Lung (tissue), 12 donors: ENCODE data around the gene PXDN. TPM values are rescaled to one million over a fixed set of nuclear protein-coding genes. Genes with fewer than 3 reads are reported as not detected.

Source experiments
- ATAC-seq: fragments of 200-7000 bp; cut with Tn5 transposase; one replicate; pipeline ENCODE4 v1.9.1; 2020; ENCODE audit warnings: moderate number of reproducible peaks; ENCODE audit not compliant: insufficient read depth, low FRiP score
- DNase-seq, 3 donors: peaks; one replicate each; pipeline ENCODE4 v3.0.0-alpha.2; 2013 to 2017
- H3K27ac ChIP-seq, 2 donors: one replicate each; pipeline ENCODE4 v1.5.1; 2013; ENCODE audit warnings: mild to moderate bottlenecking in 2 of 2, moderate library complexity in 2 of 2, control low read depth in 1 of 2, inconsistent platforms in 1 of 2, low read depth in 1 of 2, low read length in 1 of 2
- H3K27me3 ChIP-seq, 3 donors: one replicate each; pipeline ENCODE4 v1.5.1; 2013; ENCODE audit warnings: low read length in 2 of 3; ENCODE audit not compliant: control insufficient read depth in 3 of 3, insufficient read depth in 3 of 3
- H3K36me3 ChIP-seq, 4 donors: one replicate each; pipeline ENCODE4 v1.5.1; 2013; ENCODE audit warnings: low read length in 4 of 4, mild to moderate bottlenecking in 1 of 4, moderate library complexity in 1 of 4; ENCODE audit not compliant: control insufficient read depth in 4 of 4, insufficient read depth in 4 of 4
- H3K4me1 ChIP-seq, 5 donors: one replicate each; pipeline ENCODE4 v1.5.1; 2013; ENCODE audit warnings: low read length in 5 of 5, mild to moderate bottlenecking in 2 of 5, moderate library complexity in 1 of 5; ENCODE audit not compliant: control insufficient read depth in 5 of 5, insufficient read depth in 5 of 5
- H3K4me3 ChIP-seq: one replicate; pipeline ENCODE4 v1.5.1; 2013; ENCODE audit warnings: mild to moderate bottlenecking, control low read depth, moderate library complexity
- H3K9ac ChIP-seq, 2 donors: one replicate each; pipeline ENCODE4 v1.5.1; 2013; ENCODE audit warnings: low read length in 2 of 2, control low read depth in 1 of 2; ENCODE audit not compliant: insufficient read depth in 1 of 2
- H3K9me3 ChIP-seq, 4 donors: one replicate each; pipeline ENCODE4 v1.5.1; 2013; ENCODE audit warnings: low read length in 3 of 4, mild to moderate bottlenecking in 1 of 4, moderate library complexity in 1 of 4; ENCODE audit not compliant: control insufficient read depth in 4 of 4, insufficient read depth in 3 of 4
- CTCF ChIP-seq: IDR thresholded peaks from 2 replicates; pipeline ENCODE4 v1.5.1; 2012; ENCODE audit warnings: mild to moderate bottlenecking; ENCODE audit errors: control extremely low read depth, extremely low read depth
- WGBS, 2 donors: extraction: QIAGEN DNeasy Blood & Tissue Kit; methylation state at CpG; one replicate each; pipeline ENCODE4 v1.1.7; 2013; 5-methylcytosine and 5-hydroxymethylcytosine counted together
- polyA plus RNA-seq, 2 donors: library from polyadenylated mRNA; stranded (reverse); fragments of 200-250 nt; gene quantifications; one replicate each; pipeline ENCODE4 v1.2.1, GENCODE V29; 2013
- total RNA-seq, 2 donors: library from RNA; depleted of rRNA in 1 of 2; stranded (reverse); fragments of >200 nt in 1 of 2; gene quantifications; one replicate each; pipeline ENCODE4 v1.2.1, GENCODE V29; 2014 to 2021
- donor health status: control.
- donor health status: control.
- donor health status: Bipolar disorder and iron deficiency.
- donor health status: healthy.
- donor health status: DM: yes; HTN: yes; CAD: no.

Gene PXDN
- total and polyA plus RNA-seq, 4 donors, result 10.6 to 198 (median 45.1) TPM

- 85 to 86% methylated on average over 7 of the region's 7 CpGs for WGBS, 2 donors
- no peak overlapping the region for H3K4me3 ChIP-seq
- no peak overlapping the region for H3K9ac ChIP-seq
- no peak for DNase-seq
- TF ChIP-seq CTCF, result no peak
- no peak for ATAC-seq
- H3K27me3 ChIP-seq, result no peaks in the 10 kb centered on the region
- no peaks in the 10 kb centered on the region for H3K36me3 ChIP-seq
- no peak overlapping the region for H3K27ac ChIP-seq
- peaks cover 0 to 40% (median 18%) of the 10 kb centered on the region in 5 donors for H3K4me1 ChIP-seq
- no peaks in the 10 kb centered on the region for H3K9me3 ChIP-seq
Measured at GRCh38 chr2:1775511-1776035, 31.3 kb upstream of the PXDN start.

GRCh38 chr2:1774929-1775328 is 30.6 kb upstream of the PXDN start:
- H3K4me3 ChIP-seq, result no peak overlapping the region
- 77 to 80% methylated on average over 3 of the region's 3 CpGs for WGBS, 2 donors
- no peaks in the 10 kb centered on the region for H3K9me3 ChIP-seq
- no peak for TF ChIP-seq CTCF
- ATAC-seq, result no peak
- H3K36me3 ChIP-seq, result no peaks in the 10 kb centered on the region
- H3K27me3 ChIP-seq, result no peaks in the 10 kb centered on the region
- H3K9ac ChIP-seq, result no peak overlapping the region
- peak in 1 of 3 donors; percentile 42 for DNase-seq
- H3K4me1 ChIP-seq, result peaks cover 0 to 40% (median 18%) of the 10 kb centered on the region in 5 donors
- no peak overlapping the region for H3K27ac ChIP-seq

- Histone ChIP-seq H3K27ac (no peak overlapping the region), H3K27me3 (no peaks in the 10 kb centered on the region), H3K4me3 (no peak overlapping the region), H3K36me3 (no peaks in the 10 kb centered on the region), H3K9me3 (no peaks in the 10 kb centered on the region), H3K4me1 (peaks cover 0 to 40% (median 18%) of the 10 kb centered on the region in 5 donors), H3K9ac (no peak overlapping the region)
- WGBS, 2 donors, result 77 to 84% methylated on average over 7 of the region's 7 CpGs
- ATAC-seq, result no peak
- DNase-seq, result peak in 1 of 3 donors; percentile 8
- TF ChIP-seq CTCF, result no peak
Measured at GRCh38 chr2:1773883-1774282, 29.6 kb upstream of the PXDN start.
